HG02678 (cell line): Measurements from ENCODE around the gene CRTAC1.

Experiments
- ATAC-seq: cut with Tn5 transposase; IDR thresholded peaks from one replicate; pipeline ENCODE4 v1.9.1; 2021; ENCODE audit warnings: mild to moderate bottlenecking, moderate library complexity; ENCODE audit not compliant: unreplicated experiment

Gene CRTAC1

DNA sequence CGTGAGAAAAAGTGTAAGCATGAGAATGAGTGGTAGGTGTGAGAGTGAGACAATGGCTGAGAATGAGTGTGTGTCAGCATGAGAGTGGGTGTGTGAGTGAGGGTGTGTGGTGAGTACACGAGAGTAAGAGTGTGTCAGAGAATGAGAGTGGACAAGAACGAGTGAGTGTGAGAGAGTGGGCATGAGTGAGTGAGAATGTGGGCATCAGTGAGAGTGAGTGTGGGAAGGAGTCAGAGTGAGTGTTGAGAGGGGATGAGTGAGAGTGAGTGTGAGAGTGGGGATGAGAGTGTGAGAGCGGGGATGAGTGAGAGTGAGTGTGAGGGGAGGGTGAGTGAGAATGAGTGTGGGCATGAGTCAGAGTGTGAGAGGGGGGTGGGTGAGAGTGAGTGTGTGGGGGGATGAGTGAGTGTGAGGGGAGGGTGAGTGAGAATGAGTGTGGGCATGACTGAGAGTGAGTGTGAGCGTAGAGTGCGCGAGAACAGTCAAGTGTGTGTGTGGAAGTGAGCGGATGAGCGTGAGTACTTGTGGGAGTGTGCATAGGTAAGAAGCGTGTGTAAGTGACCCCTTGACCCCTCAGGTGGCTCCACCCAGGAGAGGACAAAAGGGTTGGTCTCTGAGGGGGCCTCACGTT is 105.0 kb downstream of the CRTAC1 start:
- ATAC-seq: no peak

DNA sequence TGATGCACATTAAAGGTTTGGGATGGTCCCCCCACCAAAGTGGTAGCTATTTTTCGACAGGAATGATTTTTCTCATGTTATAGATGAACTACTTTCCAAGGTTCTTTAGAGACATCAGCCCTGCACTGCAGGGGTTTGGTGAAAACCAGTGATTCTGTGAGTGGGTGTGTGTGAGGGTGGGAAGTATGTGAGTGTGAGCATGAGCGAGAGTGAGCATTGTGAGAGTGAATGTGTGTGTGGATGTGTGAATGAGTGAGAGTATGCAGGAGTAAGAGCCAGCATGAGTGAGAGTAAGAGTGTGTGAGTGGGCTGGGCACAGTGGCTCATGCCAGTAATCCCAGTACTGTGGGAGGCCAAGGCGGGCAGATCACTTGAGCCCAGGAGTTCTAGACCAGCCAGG is 105.7 kb downstream of the CRTAC1 start:
- ATAC-seq: no peak

DNA sequence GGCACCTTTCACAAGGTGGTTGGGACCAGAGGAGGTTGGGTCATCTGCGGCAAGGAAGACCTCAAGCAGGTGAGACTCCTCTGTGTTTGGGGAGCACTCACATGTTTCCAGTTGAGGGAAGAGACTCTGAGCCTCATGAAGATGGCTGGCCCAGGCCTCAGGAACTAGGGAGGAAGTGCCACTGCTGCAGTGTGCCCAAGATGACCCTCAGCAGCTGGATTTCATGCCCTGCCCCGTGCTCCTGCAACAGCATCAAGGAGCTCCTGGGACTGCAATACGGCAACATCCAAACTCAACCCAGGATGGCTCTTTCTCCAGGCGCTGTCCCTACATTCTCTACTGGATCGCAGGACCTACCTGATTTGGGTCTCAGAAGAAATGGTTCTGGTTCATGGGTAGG is 106.9 kb downstream of the CRTAC1 start:
- no peak for ATAC-seq

DNA sequence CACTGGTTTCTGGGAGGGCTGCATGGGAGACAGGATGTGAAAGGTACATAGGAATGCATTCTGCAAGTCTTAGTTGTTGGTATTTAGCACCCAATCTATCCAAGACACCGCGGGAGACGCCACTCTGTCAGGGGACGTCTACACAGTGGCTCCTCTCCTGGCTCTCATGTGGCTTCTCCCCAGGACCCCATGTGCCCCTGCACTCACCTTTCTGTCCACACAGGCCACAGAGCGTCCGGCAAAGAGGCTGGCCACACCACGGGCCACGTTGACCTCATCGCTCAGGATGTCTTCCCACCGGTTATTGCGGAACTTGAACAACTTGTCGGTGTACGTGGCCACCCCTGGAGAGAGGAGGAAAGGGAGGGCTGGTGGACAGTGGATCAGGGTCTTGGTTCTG is 107.4 kb downstream of the CRTAC1 start:
- no peak for ATAC-seq

DNA sequence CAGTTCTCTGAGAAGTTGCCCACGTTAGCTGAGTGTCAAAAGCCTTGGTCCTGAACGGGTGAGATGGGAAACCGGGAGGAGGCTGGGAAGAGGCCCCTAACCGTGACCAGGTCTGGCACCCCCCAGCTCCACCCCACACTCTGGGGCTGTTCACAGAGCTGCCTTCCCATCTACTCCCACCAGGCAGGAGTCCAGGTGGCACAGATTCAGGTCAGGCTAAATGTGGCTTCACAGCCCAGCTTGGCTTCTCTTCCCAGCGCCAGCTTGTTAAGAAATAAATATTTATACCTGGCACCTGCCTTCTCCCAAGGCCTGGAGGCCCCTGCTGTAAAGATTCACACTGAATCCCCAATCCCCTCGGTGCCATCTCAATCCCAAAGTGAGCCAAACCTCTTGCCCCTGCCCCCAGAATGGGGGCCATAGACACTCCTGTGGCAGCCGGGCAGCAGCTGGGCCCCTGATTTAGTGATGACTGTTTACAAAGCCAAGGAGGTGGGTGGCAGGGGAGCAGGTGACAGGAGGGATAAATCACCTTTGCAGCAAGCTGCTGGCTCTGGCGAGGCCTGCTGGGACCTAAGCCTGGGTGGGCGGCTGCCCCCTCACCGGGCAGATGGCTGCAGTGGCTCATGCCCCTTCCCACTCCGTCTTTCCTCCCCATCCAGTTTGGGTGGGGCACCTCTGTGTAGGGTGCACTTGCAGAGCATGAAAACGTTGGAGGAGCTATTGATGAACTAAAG is 108.2 kb downstream of the CRTAC1 start:
- ATAC-seq: no peak

DNA sequence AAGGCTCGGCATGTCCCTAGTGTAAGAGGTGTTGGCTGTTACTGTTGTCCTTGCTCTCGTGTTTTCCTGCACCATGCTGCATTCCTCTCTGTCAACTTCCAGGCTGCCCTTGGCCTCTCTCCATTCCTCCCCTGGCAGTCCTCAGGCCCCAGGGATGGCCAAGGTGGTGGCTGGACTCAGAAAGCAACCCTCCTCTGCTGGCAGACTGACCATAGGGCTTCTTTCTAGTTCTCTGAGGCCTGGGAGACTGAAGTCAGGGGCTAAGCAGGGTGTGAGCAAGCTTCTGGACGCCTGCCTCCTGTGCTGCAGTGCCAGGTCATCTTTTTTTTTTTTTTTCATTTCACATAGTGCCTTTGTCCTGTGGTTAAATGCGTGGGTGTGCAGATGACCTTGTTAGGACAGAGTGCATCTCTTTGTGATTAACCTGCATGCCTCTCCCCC is 108.8 kb downstream of the CRTAC1 start:
- no peak for ATAC-seq

DNA sequence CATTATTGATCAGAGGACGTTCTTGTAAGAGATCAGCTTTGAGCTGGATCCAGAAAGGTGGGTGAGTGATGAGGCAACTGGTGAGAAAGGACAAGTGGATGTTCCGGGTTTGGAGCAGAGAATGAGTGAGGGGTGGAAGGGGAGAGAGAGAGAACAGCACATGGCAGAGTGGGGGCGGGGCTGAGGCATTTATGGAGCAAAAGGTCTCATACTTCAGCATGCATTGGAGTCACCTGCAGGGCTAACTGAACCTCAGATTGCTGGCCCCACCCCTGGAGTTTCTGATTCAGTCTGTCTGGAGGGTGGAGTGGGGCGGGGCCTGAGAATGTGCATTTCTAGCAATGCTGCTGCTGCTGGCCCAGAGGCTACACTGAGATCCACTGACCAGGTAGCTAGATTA is 109.6 kb downstream of the CRTAC1 start:
- no peak for ATAC-seq

DNA sequence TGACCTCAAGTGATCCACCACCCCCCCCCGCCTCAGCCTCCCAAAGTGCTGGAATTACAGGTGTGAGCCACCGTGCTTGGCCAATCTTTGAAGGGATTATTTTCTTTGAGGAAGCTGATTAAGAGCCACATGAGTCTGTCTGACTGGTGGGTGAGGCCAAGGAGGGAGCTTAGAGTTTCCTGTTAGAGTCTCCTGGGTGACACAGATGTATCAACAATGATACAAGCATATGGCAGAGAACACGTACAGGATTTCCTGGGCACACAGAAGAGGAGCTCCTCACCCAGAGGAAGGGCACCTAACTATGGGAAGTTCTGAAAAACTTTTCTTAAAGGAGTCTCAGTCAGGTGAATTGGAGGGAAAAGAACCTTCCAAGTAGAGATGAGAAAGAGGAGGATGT is 111.4 kb downstream of the CRTAC1 start:
- no peak for ATAC-seq

DNA sequence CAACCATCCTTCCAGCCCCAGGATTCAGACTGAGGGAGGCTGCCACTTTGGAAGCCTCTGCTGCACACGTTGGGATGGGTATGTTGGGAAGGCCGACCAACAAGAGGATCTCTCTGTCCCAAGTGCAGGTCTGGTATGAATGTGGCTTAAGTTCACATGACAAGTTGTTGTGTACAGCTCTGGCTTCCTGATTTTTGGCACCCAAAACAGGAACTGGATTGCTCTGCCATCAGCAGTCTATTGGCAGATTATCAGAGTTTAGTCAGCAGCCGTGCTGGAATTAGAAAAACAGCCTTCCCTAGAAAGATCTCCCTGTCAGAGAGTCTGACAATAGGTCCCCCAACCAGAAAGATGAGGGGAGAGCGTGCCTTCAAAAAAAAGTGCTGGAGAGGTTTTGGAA is 113.8 kb downstream of the CRTAC1 start:
- ATAC-seq: no peak

DNA sequence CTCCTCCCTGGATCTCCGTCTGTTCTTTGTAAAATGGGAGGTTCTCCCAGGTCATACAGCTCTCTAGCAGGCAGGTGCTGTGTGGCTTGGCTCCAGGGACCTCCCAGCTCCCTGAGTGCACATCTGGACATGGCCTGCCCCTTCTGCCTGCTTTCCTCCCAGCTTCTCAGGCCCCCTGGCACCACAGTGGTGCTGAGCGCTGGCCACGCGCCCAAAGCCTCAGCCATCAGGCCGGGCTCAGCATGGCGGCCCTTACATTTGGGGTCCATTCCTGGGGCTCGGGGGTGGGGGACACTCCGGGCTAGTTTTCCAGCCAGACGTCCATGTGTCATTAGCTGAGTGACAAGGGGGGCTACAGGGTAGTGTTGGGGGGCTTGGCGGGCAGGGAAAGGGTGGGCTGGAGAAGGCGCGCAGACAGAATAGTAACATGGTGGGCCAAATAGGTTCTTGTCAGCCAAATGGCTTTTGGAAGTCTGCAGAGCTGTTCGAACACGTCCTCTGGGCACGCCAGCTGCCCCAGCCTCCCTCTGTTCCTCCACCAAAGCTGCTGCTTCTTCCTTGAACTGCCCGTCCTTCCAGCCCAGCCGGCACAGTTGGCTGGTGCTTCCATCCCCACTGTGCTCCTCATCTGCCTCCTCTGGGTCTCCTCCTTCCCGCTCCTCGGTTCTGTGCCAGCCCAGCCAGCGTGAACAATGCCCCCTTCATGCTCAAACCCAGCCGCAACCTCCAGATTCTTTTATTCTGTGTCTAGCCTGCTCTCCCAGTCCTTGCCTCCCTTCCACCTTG is 114.9 kb downstream of the CRTAC1 start:
- ATAC-seq: no peak

DNA sequence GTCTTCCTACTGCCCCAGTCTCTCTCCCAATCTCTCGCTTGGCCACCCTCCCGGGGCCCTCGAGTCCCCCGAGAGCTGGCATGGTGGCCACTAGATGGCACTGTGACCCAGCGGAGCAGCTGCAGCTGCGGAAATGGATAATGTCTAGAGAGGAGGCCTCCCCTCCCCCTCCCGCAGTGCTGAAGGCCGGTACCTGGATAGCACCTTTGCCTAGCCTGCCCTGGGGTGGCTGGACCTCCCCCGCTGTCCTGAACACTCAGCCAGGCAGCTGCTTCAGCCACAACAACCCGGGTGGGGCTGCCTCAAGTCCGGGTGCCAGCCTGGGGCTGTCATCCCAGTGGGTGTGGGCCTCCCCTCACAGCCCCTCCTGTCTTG is 115.6 kb downstream of the CRTAC1 start:
- peak; percentile 66 for ATAC-seq

DNA sequence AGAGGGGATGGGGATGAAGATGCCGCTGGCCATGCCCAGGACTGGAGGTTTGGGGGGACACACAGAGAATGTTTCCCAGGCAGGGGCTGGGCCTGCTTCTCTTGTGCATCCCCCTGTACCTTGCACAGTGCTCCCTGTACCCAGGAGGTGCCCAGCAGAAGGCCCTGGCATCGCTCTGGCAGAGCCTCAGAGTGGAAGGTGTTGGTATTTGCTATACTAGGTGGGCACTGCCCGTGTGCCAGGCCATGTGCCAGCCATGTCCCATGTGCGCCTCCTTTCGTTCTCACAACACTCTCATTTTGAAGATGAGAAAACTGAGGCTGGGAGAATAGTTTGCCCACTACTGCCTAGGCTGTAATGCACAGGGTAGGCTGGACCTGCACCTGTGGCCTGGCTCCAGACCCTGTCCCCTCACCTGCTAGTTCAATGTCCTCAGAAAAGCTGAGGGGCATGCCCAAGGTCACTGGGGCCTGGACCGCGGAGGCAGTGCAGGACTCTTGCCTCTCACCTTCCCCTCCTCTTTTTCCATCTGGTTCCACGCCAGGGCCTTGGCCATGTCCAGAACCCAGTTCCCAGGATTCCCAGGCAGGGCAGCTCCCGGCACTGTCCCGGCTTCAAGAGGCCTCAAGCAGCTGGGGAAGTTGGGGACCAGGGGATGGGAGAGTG is 116.1 kb downstream of the CRTAC1 start:
- ATAC-seq: no peak

DNA sequence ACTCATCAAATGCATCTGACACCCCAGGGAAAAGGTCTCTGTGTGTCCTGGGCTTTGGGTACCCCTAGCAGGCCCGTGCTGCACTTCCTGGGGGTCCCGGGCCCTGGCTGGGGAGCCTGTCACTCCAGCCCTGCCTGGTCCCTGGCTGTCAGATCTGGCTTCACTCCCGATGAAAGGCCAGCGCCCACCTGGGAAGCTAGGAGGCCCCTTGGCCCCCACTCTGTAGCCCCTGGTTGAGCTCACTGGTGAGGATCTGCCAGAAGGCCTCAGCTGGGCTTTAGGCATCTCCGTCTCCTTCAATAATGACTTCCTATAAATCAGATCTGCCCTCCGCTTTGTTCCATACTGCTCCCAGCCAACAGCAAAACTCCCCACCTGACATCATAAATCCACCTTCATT is 116.8 kb downstream of the CRTAC1 start:
- no peak for ATAC-seq

DNA sequence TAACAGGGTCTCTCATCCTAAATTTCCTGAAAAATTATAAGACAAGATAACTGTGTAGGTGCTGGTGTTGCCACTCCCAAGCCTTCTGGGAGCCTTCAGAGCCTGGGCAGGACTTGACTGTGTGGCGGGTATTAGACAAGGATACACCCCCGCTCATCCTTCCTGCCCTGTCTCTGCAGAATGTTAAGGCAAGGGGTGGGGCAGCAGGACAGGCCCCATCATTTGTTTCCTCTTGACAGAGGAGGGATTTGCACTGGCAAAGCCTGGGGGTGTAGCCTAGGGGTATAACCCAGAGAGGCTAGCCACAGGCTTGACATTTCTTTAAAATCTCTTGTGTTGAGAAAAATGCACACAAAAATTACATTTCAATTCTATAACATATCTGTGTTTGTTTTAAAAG is 117.2 kb downstream of the CRTAC1 start:
- no peak for ATAC-seq

DNA sequence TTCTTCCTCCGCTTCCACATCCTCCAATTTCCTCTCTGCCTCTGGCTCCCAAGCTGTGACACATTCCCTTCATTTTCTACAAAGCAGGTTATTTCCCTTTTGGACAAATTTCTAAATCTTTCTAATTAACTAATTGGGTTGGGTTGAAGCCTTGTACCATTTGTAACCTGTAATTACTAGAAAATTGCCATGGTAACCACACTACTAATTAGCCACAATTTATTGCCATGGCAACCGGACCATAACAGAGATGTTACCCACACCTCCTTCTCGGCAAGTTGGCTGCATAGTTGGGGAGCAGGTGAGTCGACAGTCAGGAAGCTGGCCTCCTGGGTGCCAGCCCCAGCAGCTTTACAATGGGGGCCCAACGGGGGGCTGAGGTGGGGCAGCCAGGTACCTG is 119.2 kb downstream of the CRTAC1 start:
- ATAC-seq: no peak

DNA sequence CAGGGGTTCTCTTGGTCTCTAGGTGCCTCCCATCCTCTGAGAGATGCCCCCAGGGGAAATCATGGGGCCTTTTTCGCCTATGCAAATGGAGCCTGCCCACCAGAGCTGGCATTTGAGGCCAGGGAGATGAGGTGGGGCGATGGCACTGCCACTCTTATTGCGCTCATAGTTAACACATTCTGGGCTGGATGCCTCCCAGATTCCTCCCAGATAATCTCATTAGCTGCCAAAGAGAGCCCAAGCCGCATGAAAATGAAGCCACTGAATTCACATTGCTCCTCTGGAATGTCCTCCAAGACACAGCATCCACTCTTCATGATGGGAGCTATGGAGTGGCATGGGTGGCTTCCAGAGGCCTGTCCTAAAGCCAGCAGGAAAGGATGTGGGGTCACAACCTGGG is 119.8 kb downstream of the CRTAC1 start:
- ATAC-seq: no peak

DNA sequence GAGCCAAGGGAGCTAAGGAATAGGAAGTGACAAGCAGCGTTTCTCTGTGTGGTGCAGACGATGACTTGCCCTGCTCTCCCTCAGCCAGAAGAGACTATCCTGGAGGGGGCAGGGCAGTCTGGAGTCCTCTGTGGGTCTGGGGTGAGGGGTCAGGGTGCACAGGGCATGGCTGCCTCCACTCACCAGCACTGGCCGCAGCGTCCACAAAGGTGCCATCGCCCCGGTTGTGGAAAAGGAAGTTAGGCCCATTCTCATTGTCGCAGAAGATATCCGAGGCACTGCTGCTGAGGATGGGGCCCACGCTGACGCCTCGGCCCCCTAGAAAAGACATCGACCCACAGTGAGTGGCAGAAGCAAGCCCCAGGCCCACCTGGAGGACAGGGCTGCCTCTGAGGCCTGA is 122.6 kb downstream of the CRTAC1 start:
- no peak for ATAC-seq

DNA sequence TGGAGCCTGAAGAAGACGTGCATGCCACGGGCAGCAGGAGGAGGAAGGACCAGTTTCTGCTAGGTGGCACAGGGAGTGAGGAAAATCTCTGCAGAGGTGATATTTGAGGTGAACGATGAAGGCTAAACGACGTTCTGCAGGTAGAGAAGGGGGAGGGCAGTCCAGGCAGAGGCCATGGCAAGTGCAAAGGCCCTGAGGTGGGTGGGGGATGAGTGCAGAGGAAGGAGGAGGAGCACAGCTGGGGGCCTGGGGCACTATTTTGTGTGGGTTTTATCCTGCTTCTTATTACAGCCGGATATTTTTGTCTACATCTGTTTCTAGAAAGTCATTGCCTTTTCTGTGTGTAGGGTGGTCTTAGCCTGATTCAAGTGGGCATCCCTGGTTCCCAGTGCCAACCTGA is 123.2 kb downstream of the CRTAC1 start:
- ATAC-seq: no peak

DNA sequence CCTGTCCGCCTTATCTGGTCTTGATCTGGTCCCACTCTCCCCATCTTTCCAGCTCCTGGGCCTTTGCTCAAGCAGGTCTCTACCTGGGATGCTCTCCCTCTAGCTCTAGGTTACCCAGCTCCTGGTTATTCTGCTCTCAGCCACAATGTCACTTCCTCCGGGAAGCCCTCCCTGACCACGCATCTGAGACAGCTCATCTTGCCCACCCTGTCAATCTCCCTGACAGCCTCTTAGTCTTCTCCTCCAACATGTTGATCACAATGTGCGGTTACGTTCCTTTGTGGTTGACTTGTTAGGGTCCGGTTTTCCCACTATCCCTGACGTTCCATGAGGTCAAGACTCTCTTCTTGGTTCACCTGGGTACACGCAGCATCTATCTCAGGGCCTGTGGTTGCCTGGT is 125.1 kb downstream of the CRTAC1 start:
- no peak for ATAC-seq

DNA sequence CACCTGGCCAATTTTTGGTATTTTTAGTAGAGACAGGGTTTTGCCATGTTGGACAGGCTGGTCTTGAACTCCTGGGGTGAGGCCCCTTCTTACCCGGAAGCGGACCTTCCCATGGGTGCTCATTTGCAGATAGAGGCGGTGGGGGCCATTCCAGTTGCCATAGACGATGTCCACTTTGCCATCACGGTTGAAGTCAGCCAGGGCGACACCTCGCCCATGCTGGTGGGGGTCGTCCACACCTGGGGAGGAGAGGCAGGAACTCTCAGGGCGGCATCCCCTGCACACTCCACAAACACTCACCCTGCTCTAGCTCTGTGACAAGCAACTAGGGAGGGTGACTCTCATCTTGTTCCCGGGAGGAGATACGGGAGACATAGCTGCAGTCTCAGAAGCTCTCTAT is 125.8 kb downstream of the CRTAC1 start:
- ATAC-seq: no peak

DNA sequence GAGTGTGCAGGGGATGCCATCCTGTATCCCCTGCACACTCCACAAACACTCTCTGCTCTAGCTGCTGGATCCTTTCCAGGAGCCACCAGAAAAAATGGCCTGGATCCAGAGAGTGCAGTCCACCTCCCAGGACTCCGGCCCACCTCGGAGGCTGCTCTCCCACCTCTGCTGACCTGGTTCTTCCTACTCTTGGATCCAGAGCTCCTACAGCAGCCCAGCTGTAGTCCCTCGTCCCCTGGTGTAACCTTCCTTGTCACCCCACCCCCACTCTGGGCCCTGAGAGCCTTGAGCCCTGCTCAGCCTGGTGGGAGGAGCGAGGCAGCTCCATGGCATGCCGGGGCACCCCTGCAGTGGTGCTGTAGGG is 126.4 kb downstream of the CRTAC1 start:
- no peak for ATAC-seq
